HepG2 (cell line): Measurements from ENCODE around the gene HCFC1R1. TPM values are rescaled to one million over a fixed set of nuclear protein-coding genes. Genes with fewer than 3 reads are reported as not detected.

Source experiments
- ATF7-NPFF ChIP-seq: sonication (generic); formaldehyde crosslinking; IDR thresholded peaks from 2 replicates; pipeline ENCODE4 v1.8.1; 2023; ENCODE audit warnings: mild to moderate bottlenecking, low read depth, missing genetic modification reagents, moderate library complexity
- KLF9 ChIP-seq: IDR thresholded peaks from 2 replicates; pipeline ENCODE4 v1.6.1; 2016; ENCODE audit warnings: low read depth
- LBX2 ChIP-seq: sonication (generic); formaldehyde crosslinking; IDR thresholded peaks from 2 replicates; pipeline ENCODE4 v1.5.0; 2020; ENCODE audit warnings: missing genetic modification reagents, mild to moderate bottlenecking, borderline replicate concordance
- MTA3 ChIP-seq: sonication (generic); formaldehyde crosslinking; IDR thresholded peaks from 2 replicates; pipeline ENCODE4 v1.4.0; 2020; ENCODE audit warnings: missing genetic modification reagents
- NFKB2 ChIP-seq: sonication (generic); formaldehyde crosslinking; IDR thresholded peaks from 2 replicates; pipeline ENCODE4 v1.4.0; 2020; ENCODE audit warnings: missing genetic modification reagents, borderline replicate concordance
- NFYC ChIP-seq: IDR thresholded peaks from 2 replicates; pipeline ENCODE4 v1.6.1; 2016; ENCODE audit warnings: missing genetic modification reagents, missing compliant biosample characterization
- NR2F2 ChIP-seq: IDR thresholded peaks from 2 replicates; pipeline ENCODE4 v1.6.1; 2012; ENCODE audit warnings: low read depth, inconsistent platforms, borderline replicate concordance
- RAD21 ChIP-seq: fragments of 450-650 bp; formaldehyde crosslinking; IDR thresholded peaks from 2 replicates; pipeline ENCODE4 v1.5.0; 2020; ENCODE audit warnings: mild to moderate bottlenecking
- RELA ChIP-seq: sonication (generic); formaldehyde crosslinking; IDR thresholded peaks from 2 replicates; pipeline ENCODE4 v1.4.0; 2020; ENCODE audit warnings: missing genetic modification reagents
- SP2 ChIP-seq: sonication (generic); formaldehyde crosslinking; IDR thresholded peaks from 2 replicates; pipeline ENCODE4 v1.5.1; 2020; ENCODE audit warnings: mild to moderate bottlenecking, missing genetic modification reagents
- SPEN ChIP-seq: sonication (generic); formaldehyde crosslinking; IDR thresholded peaks from 2 replicates; pipeline ENCODE4 v1.5.1; 2020; ENCODE audit warnings: low read depth, mild to moderate bottlenecking, missing genetic modification reagents
- TBX2 ChIP-seq: sonication (generic); formaldehyde crosslinking; IDR thresholded peaks from 2 replicates; pipeline ENCODE4 v1.5.0; 2020; ENCODE audit warnings: missing genetic modification reagents, mild to moderate bottlenecking, borderline replicate concordance
- TFAP4 ChIP-seq: sonication (generic); IDR thresholded peaks from 2 replicates; pipeline ENCODE4 v1.6.1; 2016; ENCODE audit warnings: low read depth, borderline replicate concordance
- TFDP1 ChIP-seq: IDR thresholded peaks from 2 replicates; pipeline ENCODE4 v1.6.1; 2016; ENCODE audit warnings: missing compliant biosample characterization, missing genetic modification reagents, borderline replicate concordance
- TFE3 ChIP-seq: IDR thresholded peaks from 2 replicates; pipeline ENCODE4 v1.6.1; 2016
- WIZ ChIP-seq: sonication (generic); formaldehyde crosslinking; IDR thresholded peaks from 2 replicates; pipeline ENCODE4 v1.5.1; 2020; ENCODE audit warnings: mild to moderate bottlenecking, missing genetic modification reagents
- ZBTB3 ChIP-seq: sonication (generic); formaldehyde crosslinking; IDR thresholded peaks from 2 replicates; pipeline ENCODE4 v1.4.0; 2020; ENCODE audit warnings: low read depth, mild to moderate bottlenecking, moderate library complexity, missing genetic modification reagents, borderline replicate concordance
- ZNF256 ChIP-seq: sonication (generic); formaldehyde crosslinking; conservative IDR thresholded peaks from 2 replicates; pipeline ENCODE4 v1.4.0; 2020; ENCODE audit warnings: missing genetic modification reagents
- ZNF431 ChIP-seq: sonication (generic); formaldehyde crosslinking; IDR thresholded peaks from 2 replicates; pipeline ENCODE4 v1.9.0; 2022; ENCODE audit warnings: missing genetic modification reagents, low read depth, mild to moderate bottlenecking, borderline replicate concordance
- ZNF574 ChIP-seq: sonication (generic); formaldehyde crosslinking; IDR thresholded peaks from 2 replicates; pipeline ENCODE4 v1.4.0; 2020; ENCODE audit warnings: missing genetic modification reagents
- ZNF710 ChIP-seq: sonication (generic); formaldehyde crosslinking; IDR thresholded peaks from 2 replicates; pipeline ENCODE4 v1.5.0; 2020; ENCODE audit warnings: mild to moderate bottlenecking, missing genetic modification reagents, borderline replicate concordance
- polyA plus RNA-seq, 8 experiments: library from polyadenylated mRNA; depleted of rRNA in 3 of 8; stranded (reverse) in 7 of 8; unstranded in 1 of 8; fragments of >200 nt; fragmentation: Illumina TruSeq in 4 of 8; extraction: Trizol in 4 of 8; gene quantifications; 2 replicates each; pipeline versions ENCODE4 v1.2.1 to v1.2.3, GENCODE V29; 2011 to 2016; ENCODE audit warnings: low read depth in 4 of 8, missing spikeins in 1 of 8, mixed read lengths in 1 of 8; ENCODE audit not compliant: insufficient read depth in 1 of 8
- total RNA-seq, 5 experiments: library from RNA; depleted of rRNA; stranded (reverse); fragments of >200 nt; fragmentation: Illumina TruSeq; extraction: Trizol; gene quantifications; 2 replicates each; pipeline ENCODE4 v1.2.3, GENCODE V29; 2016; ENCODE audit warnings: low read depth in 1 of 5

Gene HCFC1R1
- total and polyA plus RNA-seq, 2 of the 13 experiments (the other 11 are each of a cell fraction or from before 2014, with no cell fraction given) = 13.8 to 16.1 TPM

- peak; percentile 87 for TF ChIP-seq TFDP1 (CRISPR knock-in tag)
- 0 out of 2 replicates have a peak, but pooled peaks have one; percentile 63 for TF ChIP-seq ZNF256 (CRISPR knock-in tag)
- no peak for TF ChIP-seq MTA3 (CRISPR knock-in tag)
- no peak for TF ChIP-seq NR2F2
- TF ChIP-seq NFKB2 (CRISPR knock-in tag) = peak; percentile 55; the same call in 1 of the 2 replicates
- no peak for TF ChIP-seq ZNF431
- TF ChIP-seq SPEN = peak; percentile 58
- peak; percentile 98 for TF ChIP-seq NFYC (CRISPR knock-in tag)
- TF ChIP-seq LBX2 = no peak
- TF ChIP-seq RELA (CRISPR knock-in tag) = peak; percentile 49; the same call in 1 of the 2 replicates
- TF ChIP-seq RAD21 = peak; percentile 96
- TF ChIP-seq SP2 = peak; percentile 96
- TF ChIP-seq ZNF710 (CRISPR knock-in tag) = no peak
- no peak for TF ChIP-seq WIZ (CRISPR knock-in tag)
- 0 out of 2 replicates have a peak, but pooled peaks have one; percentile 51 for TF ChIP-seq KLF9
- TF ChIP-seq ATF7-NPFF (CRISPR knock-in tag) = peak; percentile 57; the same call in 1 of the 2 replicates
- peak; percentile 49 for TF ChIP-seq ZNF574 (CRISPR knock-in tag)
- TF ChIP-seq ZBTB3 (CRISPR knock-in tag) = no peak
- TF ChIP-seq TFAP4 = peak; percentile 92
- peak; percentile 62; the same call in 1 of the 2 replicates for TF ChIP-seq TFE3 (CRISPR knock-in tag)
- peak; percentile 71 for TF ChIP-seq TBX2 (CRISPR knock-in tag)
These were observed 20.0 kb downstream of the HCFC1R1 start (continued) for GRCh38 chr16:3003582-3004270.
